Endothelial cell of umbilical vein (primary cell): ENCODE results near the gene VCL.

Experiments used
- CTCF ChIP-seq, 2 donors: IDR thresholded peaks; 1 replicate in 1 of 2; 2 replicates in 1 of 2; pipeline ENCODE4 v1.5.1; 2011; ENCODE audit warnings: low read length in 2 of 2, mild to moderate bottlenecking in 2 of 2, moderate library complexity in 2 of 2, control low read depth in 1 of 2, inconsistent platforms in 1 of 2, low read depth in 1 of 2; ENCODE audit not compliant: insufficient read depth in 1 of 2; ENCODE audit errors: extremely low read depth in 1 of 2
- EZH2 ChIP-seq: IDR thresholded peaks from 2 replicates; pipeline ENCODE4 v1.6.1; 2012; ENCODE audit warnings: borderline replicate concordance, low read depth, mild to moderate bottlenecking, moderate library complexity, low read length, inconsistent platforms; ENCODE audit not compliant: severe bottlenecking
- FOS ChIP-seq: IDR thresholded peaks from 2 replicates; pipeline ENCODE4 v1.6.1; 2011; ENCODE audit warnings: mild to moderate bottlenecking, low read length, moderate library complexity, borderline replicate concordance; ENCODE audit not compliant: insufficient read depth

GRCh38 chr10:74000892-74001669, 3.2 kb downstream of the VCL start:
- TF ChIP-seq FOS (no peak), CTCF (IDR thresholded peaks at IDR 0.05; ENCODE audit: extremely low read depth in 1 of 2, insufficient read depth in 1 of 2, low read depth in 1 of 2, low read length in 2 of 2) (no peak), EZH2 (no peak)
